Left renal cortex interstitium (tissue), 4 donors: ENCODE data around the gene SHISA8. TPM values are rescaled to one million over a fixed set of nuclear protein-coding genes. Genes with fewer than 3 reads are reported as not detected.
"Not testable (repeated sequence)": the region's sequence is repeated elsewhere in the genome, so short reads cannot be mapped to it uniquely, and the experiment has no call there.

Source experiments
- DNase-seq, 4 donors: peaks; one replicate each; pipeline ENCODE4 v3.0.0-alpha.2; 2013; ENCODE audit warnings: low read depth in 4 of 4, low spot score in 2 of 4, missing footprints in 1 of 4
- polyA plus RNA-seq, 4 donors: library from polyadenylated mRNA; unstranded; fragments of 120-200 nt; gene quantifications; one replicate each; pipeline ENCODE4 v1.2.1, GENCODE V29; 2013; ENCODE audit not compliant: insufficient read length in 4 of 4

The SHISA8 gene
- polyA plus RNA-seq = 1 to 10 TPM in 2 of 4 donors, under 1 TPM in 2; 0.28 to 1.9 (median 0.93) TPM

DNA sequence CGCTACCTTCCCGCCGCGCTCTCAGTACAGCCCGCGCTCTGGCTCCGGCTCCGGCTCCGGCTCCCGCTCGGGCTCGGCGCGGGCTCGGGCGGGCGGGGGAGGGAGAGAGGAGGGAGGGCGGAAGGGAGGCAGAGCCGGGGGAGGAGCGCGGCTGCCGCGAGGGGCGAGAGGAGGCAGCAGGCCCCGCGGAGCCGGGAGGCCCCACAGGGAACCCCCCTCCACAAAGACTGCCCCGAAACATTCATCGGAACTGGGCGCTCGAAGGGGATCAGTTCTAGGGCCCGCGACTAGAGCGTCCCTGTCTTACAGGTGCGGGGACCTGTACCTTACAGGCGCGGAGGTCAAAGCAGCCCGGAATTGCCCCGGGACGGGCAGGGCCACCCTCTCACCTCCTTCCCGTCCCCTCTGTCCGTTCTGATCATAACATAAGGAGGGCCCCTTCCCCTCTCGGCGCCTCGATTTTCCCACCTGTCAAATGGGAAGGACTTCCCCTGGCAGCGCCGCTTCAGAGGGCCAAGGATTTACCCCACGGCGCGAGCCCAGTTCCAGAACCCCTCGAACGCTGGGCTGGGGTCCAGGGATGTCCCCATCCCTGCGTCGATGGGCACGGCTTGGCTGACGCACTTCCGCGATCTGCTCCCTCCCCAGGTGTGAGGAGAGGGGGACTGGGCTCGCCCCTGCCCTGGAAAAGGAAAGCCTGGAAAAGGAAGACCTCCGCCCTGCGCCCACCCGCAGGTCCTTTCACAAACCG lies at the start of gene SHISA8:
Gene SHISA8, minus strand, starts transcription at position 40 of the 751 bp plus-strand sequence. CDS start 407 bp downstream, outside the sequence.
- DNase-seq = no peak

GRCh38 chr22:41964112-41964491 lies 49.2 kb upstream of the SHISA8 start:
- DNase-seq = no peak

GRCh38 chr22:41963453-41964111 lies 48.7 kb upstream of the SHISA8 start:
- DNase-seq = no peak

DNA sequence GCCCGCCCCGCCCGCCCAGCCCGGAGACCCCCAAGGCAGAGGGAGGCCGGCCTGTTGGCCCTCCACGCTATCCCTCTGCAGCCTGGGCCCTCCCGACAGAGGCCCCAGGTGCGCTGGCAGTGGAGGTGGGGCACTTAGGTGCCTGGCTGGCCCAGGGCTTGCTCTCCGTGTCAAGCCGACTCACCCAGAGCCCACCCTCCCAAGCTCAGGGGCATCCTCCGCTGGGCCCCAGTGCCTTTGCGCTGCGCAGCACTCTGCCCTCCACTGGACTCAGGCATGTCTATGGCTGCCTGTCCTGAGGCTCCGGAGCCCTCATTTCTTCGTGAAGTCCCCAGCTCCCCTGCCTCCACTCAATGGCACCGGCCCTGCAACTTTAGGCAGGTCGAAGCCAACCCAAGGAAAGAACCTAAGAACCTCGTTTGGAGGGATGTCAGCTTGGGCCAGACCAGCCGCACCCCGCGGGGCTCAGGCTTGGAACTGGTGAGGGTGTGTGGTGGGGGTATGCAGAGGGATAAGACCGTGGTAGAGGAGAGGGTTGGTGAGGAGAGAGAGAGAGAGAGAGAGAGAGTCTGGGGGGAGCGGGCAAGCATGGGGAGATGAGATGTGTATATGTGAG lies 43.2 kb upstream of the SHISA8 start:
- no peak for DNase-seq

GRCh38 chr22:41952713-41953112 lies 37.8 kb upstream of the SHISA8 start:
- DNase-seq = no peak

DNA sequence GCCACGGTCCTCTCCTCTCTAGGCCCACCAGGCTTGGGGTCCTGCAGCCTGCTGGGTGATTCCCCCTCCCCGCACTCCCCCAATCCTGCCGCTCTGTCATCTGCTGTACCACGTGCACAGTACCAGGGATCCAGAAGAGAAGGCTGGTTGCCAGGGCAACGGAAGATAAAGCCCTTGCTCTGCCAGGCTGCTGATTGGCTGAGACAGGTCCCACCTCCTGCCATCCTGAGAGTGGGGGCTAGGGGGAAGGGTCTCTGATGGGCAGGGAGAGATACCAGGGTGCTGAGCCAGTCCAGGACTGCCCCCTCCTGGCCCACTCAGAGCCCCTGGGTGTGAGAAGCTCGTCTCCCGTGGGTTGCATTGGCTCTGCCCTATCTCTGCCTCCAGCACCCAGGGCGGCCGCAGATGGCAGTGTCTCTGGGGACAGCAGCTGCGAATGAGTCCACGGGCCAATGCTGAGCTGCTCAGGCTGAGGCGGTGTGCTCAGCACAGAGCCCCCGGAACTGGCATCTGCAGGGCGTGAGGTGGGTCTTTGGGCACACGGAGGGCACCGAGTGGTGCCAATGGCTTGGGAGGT lies 37.1 kb upstream of the SHISA8 start, which contains the start of gene SMIM45:
Gene SMIM45, plus strand, starts transcription at position 253 of the 577 bp plus-strand sequence.
- no peak for DNase-seq

DNA sequence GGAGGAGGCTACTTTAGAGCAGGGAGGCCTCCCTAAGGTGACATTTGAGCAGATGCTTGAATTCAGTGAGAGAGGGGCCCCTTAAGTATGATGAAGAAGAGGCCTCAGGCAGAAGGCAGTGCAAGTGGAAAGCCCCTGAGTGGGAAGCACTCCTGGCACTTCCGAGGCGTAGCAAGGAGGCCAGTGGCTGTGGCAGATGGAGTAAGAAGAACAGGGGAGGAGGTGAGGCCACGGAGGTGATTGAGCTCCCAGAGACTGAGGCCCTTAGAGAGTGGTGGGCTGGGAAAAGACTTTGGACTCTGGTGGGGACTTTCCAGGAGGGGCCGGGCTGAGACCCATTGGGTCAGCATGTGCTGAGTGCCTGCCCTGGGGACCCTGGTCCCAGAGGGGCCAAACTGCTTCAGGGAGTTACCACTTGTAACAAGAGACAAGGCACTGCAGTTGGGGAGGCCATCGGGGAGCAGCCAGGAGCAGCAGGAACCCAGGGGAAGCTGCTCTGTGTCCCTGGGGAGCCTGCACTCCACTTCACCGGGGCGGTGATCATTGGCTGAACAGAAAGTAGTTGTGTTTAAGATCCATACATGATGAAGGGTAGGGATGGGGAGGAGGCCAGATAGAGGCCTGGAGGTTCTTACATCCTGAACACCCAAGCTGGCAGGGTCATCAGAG lies 34.6 kb upstream of the SHISA8 start:
- no peak for DNase-seq

DNA sequence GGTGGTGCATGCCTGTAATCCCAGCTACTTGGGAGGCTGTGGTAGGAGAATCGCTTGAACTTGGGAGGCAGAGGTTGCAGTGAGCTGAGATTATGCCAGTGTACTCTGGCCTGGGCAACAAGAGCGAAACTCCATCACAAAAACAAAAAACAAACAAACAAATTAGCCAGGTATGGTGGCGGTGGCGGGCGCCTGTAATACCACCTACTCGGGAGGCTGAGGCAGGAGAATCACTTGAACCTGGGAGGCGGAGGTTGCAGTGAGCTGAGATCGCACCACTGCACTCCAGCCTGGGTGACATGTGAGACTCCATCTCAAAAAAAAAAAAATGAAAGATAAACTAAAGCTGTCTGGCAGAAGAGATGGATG lies 34.0 kb upstream of the SHISA8 start:
- DNase-seq = not testable (repeated sequence)

- no peak for DNase-seq
Measured at GRCh38 chr22:41948142-41948541, 33.3 kb upstream of the SHISA8 start.

DNA sequence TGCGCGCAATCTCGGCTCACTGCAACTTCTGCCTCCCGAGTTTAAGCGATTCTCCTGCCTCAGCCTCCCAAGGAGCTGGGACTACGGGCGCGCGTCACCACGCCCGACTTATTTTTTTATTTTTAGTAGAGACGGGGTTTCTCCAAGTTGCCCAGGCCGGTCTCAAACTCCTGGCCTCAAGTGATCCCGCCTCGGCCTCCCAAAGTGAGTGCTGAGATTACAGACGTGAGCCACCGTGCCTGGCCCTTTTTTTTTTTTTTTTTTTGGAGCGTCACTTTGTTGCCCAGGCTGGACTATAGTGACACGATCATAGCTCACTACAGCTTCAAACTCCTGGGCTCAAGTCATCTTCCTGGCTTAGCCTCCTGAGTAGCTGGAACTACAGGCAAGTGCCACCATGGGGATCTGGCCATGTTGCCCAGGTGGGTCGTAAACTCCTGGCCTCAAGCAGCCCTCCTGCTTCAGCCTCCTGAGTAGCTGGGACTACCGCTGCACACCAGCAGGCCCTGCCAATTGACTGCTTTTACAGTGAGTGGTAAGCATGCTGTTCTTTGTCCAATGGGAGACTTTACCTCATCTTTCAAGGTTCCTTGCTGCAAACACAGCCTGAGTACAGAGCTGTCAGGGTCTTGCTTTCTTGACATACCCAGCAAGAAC lies 32.7 kb upstream of the SHISA8 start:
- no peak for DNase-seq

DNA sequence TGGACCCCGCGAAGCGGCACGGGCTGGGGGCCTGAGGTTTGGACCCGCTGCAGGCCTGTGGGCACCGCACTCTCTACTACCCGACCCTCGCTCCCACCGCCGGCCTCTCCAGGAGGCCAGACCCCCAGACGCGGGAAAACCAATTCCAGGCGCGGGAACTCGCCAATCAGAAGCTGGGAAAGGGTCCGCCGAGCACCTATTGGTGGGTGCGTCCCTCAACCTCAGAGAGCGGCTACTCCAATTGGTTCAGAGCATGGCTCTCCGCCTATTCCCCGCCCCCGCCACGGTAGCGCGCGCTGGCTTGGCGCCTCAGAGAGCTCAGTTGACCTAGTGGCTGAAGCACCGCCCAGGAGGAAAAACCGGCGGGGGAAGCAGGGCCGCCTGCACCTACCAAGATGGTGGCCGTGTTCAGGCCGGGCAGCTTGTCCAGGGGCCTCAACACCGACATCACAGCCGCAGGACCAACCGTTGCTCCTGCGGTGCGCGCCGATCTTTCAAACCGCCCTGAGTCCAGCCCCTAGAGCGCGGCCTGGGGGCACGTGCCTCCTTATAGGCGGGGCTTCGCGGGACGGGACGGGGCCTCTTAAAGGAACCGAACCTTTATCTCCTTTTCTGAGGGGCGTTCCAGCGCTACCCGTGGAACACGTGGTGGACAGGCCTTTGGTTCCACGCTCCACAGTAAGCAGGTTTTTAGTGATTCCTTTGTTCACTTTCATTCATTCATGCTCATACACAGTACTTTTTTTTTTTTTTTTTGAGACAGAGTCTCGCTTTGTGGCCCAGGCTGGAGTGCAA lies 32.0 kb upstream of the SHISA8 start, which contains the start of gene CENPM:
Gene CENPM, minus strand, starts transcription at position 524 of the 795 bp plus-strand sequence. Its CDS starts 76 bp downstream, at position 448.
- peak; percentile 83 to 93 (median 90) for DNase-seq

GRCh38 chr22:41943661-41944209 lies 28.9 kb upstream of the SHISA8 start:
- DNase-seq = no peak

GRCh38 chr22:41940832-41941765 lies 26.2 kb upstream of the SHISA8 start:
- peak in 2 of 4 donors; percentile 45 to 64 for DNase-seq

DNA sequence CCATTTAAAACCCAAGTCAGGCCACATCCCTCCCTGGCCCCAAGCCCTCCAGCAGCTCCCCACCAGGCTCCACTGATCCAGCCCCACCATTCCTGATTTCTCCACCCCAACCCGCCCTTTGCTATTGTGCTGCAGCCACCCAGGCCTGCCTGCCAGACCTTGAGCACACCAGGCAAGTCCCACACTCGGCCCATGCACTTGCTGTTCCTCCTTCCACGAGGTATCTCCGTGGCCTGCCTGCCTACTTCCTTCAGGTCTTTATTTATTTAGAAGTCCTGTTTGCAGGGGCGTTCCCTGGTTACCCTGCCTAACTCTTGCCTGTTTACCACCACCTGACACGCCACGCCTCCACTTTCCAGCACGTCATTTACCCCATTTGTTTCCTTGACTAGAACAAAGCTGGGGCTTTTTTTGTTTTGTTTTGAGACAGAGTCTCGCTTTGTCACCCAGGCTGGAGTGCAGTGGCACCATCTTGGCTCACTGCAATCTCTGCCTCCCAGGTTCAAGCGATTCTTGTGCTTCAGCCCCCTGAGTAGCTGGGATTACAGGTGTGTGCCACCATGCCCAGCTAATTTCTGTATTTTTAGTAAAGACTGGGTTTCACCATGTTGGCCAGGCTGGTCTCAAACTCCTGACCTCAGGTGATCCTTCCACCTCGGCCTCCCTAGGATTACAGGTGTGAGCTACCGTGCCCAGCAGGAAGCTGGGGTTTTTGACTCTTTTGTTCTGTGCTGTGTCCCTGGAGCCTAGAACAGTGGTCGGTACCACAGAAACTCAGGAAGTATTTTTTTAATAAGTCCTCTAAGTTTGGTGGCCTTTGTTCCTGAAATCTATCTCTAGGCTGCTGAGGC lies 25.3 kb upstream of the SHISA8 start:
- no peak for DNase-seq

- DNase-seq = no peak
Measured at GRCh38 chr22:41936894-41937169, 22.0 kb upstream of the SHISA8 start.

DNA sequence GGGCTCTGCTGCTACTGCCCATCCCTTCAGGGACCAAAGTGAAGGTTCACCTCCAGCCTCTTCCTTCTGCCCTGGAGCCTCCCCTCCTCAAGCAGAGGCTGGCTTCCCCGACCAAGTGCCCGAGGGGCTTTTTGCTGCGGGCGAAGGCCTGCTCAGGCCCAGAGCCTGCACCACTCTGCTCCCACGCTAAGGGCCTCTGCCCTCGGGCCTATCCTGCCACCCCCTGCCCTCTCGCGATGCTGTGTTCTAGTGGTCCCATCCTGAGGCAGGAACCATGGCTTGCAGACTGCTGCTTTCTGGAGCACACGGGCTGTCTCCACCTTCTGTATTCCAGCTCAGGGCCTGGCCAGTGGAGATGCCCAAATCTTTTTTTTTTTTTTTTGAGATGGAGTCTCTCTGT lies 20.6 kb upstream of the SHISA8 start:
- DNase-seq = no peak

GRCh38 chr22:41935015-41935351 lies 20.1 kb upstream of the SHISA8 start:
- DNase-seq = no peak
